Kidney (tissue), 14 donors: ENCODE results near the gene KHSRP. TPM values are rescaled to one million over a fixed set of nuclear protein-coding genes. Genes with fewer than 3 reads are reported as not detected.
"Not testable (repeated sequence)": the region's sequence is repeated elsewhere in the genome, so short reads cannot be mapped to it uniquely, and the experiment has no call there.

Source experiments
- DNase-seq, 5 donors: peaks; one replicate each; pipeline ENCODE4 v3.0.0-alpha.2; 2013 to 2020
- FAIRE-seq: peaks from 2 replicates; lab custom pipeline; 2012; peaks lifted over from hg19 to GRCh38; lab: Jason Lieb, UNC
- H3K27ac ChIP-seq, 2 donors: one replicate each; pipeline ENCODE4 v1.7.0; 2013; ENCODE audit warnings: low read depth in 2 of 2, low read length in 2 of 2, inconsistent platforms in 1 of 2
- H3K27me3 ChIP-seq: one replicate; pipeline ENCODE4 v1.7.1; 2013; ENCODE audit warnings: low read length, inconsistent platforms; ENCODE audit not compliant: control insufficient read depth, insufficient read depth
- H3K36me3 ChIP-seq, 3 donors: one replicate each; pipeline versions ENCODE4 v1.7.0 to v1.7.1; 2013; ENCODE audit warnings: low read length in 3 of 3, control low read depth in 1 of 3, inconsistent platforms in 1 of 3; ENCODE audit not compliant: insufficient read depth in 3 of 3, control insufficient read depth in 2 of 3
- H3K4me1 ChIP-seq, 3 donors: one replicate each; pipeline versions ENCODE4 v1.7.0 to v1.7.1; 2013; ENCODE audit warnings: low read length in 3 of 3, inconsistent platforms in 1 of 3, low read depth in 1 of 3; ENCODE audit not compliant: control insufficient read depth in 2 of 3, insufficient read depth in 2 of 3
- H3K4me3 ChIP-seq, 3 donors: one replicate each; pipeline versions ENCODE4 v1.7.0 to v1.8.1; 2013; ENCODE audit warnings: low read length in 3 of 3, control low read depth in 1 of 3, inconsistent platforms in 1 of 3
- H3K9ac ChIP-seq, 3 donors: one replicate each; pipeline versions ENCODE4 v1.7.0 to v1.7.1; 2013; ENCODE audit warnings: low read length in 3 of 3, control low read depth in 1 of 3, inconsistent platforms in 1 of 3
- H3K9me3 ChIP-seq, 3 donors: one replicate each; pipeline versions ENCODE4 v1.7.0 to v1.7.1; 2013; ENCODE audit warnings: low read length in 3 of 3, control low read depth in 1 of 3, inconsistent platforms in 1 of 3; ENCODE audit not compliant: control insufficient read depth in 2 of 3, insufficient read depth in 1 of 3
- CTCF ChIP-seq: IDR thresholded peaks from 3 replicates; pipeline ENCODE4 v1.5.1; 2012; ENCODE audit warnings: mild to moderate bottlenecking, moderate library complexity, borderline replicate concordance; ENCODE audit not compliant: insufficient read depth; ENCODE audit errors: extremely low read depth
- intact Hi-C: fragments of 100-400 bp; cut with DNase I; formaldehyde crosslinking; loops from one replicate; pipeline ENCODE4 v1.11.1; 2022
- polyA plus RNA-seq: library from polyadenylated mRNA; stranded (reverse); fragments of 350-450 nt; fragmentation: Illumina TruSeq; extraction: RNeasy Lipid Tissue Mini Kit (QIAGEN cat#74804); gene quantifications from one replicate; pipeline ENCODE4 v1.2.3, GENCODE V29; 2014; ENCODE audit warnings: low read depth, low replicate concordance; ENCODE audit not compliant: insufficient read depth
- total RNA-seq: library from RNA; stranded (reverse); fragmentation: NEBNext Ultra II Directional; extraction: Animal tissue kit (Norgen Biotek cat#: 25700); gene quantifications from one replicate; pipeline ENCODE4 v1.2.1, GENCODE V29; 2021
- donor health status: control.
- donor health status: control.
- donor health status: control.
- donor health status: control.
- donor health status: control.
- donor health status: DM: yes; HTN: yes; CAD: no.
- donor health status: Normal renal cell carcinoma (clear cell type).

Gene KHSRP
- total and polyA plus RNA-seq, 2 donors from 2014 or later = 52.9 to 175 TPM

- FAIRE-seq (no peak), DNase-seq (peak in 1 of 5 donors; percentile 28)
- no peaks in the 10 kb centered on the region for H3K36me3 ChIP-seq
- no peak overlapping the region for H3K9ac ChIP-seq
- H3K4me1 ChIP-seq = no peaks in the 10 kb centered on the region
- H3K27me3 ChIP-seq = no peaks in the 10 kb centered on the region
- no peak overlapping the region for H3K4me3 ChIP-seq
- TF ChIP-seq CTCF = no peak
- H3K9me3 ChIP-seq = no peaks in the 10 kb centered on the region
- H3K27ac ChIP-seq = no peak overlapping the region
- intact Hi-C loops = no loop called here
These were observed 7.3 kb upstream of the KHSRP start for GRCh38 chr19:6431891-6432290.

GRCh38 chr19:6429419-6430221 lies 5.0 kb upstream of the KHSRP start:
- Histone ChIP-seq H3K9ac (no peak overlapping the region), H3K36me3 (no peaks in the 10 kb centered on the region), H3K4me3 (no peak overlapping the region), H3K27me3 (no peaks in the 10 kb centered on the region), H3K9me3 (no peaks in the 10 kb centered on the region), H3K4me1 (peaks cover 0 to 5% (median 0%) of the 10 kb centered on the region in 3 donors), H3K27ac (no peak overlapping the region)
- intact Hi-C loops = no loop called here
- FAIRE-seq (no peak), DNase-seq (no peak)
- TF ChIP-seq CTCF = no peak

- DNase-seq, H3K9me3 ChIP-seq, H3K36me3 ChIP-seq, H3K4me1 ChIP-seq, H3K4me3 ChIP-seq, H3K9ac ChIP-seq, H3K27ac ChIP-seq, H3K27me3 ChIP-seq, intact Hi-C loops: not testable (repeated sequence)
- FAIRE-seq = peak; percentile 94
These were observed 4.2 kb upstream of the KHSRP start for GRCh38 chr19:6428692-6429418.

- no peak for DNase-seq
These were observed 2.5 kb upstream of the KHSRP start for GRCh38 chr19:6427131-6427530.

More at GRCh38 chr19:6427131-6427530, 2.5 kb upstream of the KHSRP start:
- no peak overlapping the region for H3K27ac ChIP-seq
- no peaks in the 10 kb centered on the region for H3K9me3 ChIP-seq
- H3K4me3 ChIP-seq = no peak overlapping the region
- no peak for FAIRE-seq
- peaks cover 0 to 21% (median 6%) of the 10 kb centered on the region in 3 donors for H3K4me1 ChIP-seq
- H3K27me3 ChIP-seq = no peaks in the 10 kb centered on the region
- H3K36me3 ChIP-seq = peaks cover 0 to 3% (median 0%) of the 10 kb centered on the region in 3 donors
- TF ChIP-seq CTCF = no peak
- no peak overlapping the region for H3K9ac ChIP-seq
- intact Hi-C loops = no loop called here
